Fibroblast of villous mesenchyme (primary cell): Measurements from ENCODE around the gene SERHL2. TPM values are rescaled to one million over a fixed set of nuclear protein-coding genes. Genes with fewer than 3 reads are reported as not detected.
"Not testable (repeated sequence)": the region's sequence is repeated elsewhere in the genome, so short reads cannot be mapped to it uniquely, and the experiment has no call there.

Experiments
- DNase-seq: peaks from one replicate; pipeline ENCODE4 v3.0.0-alpha.2; 2010; ENCODE audit warnings: low read depth
- H3K4me3 ChIP-seq: 2 replicates; pipeline ENCODE4 v1.5.1; 2011; ENCODE audit warnings: low read depth, mild to moderate bottlenecking, low read length
- total RNA-seq: library from RNA; depleted of rRNA; stranded (reverse); fragments of >200 nt; gene quantifications from 2 replicates; pipeline ENCODE4 v1.2.3, GENCODE V29; 2012
- TF ChIP-seq, protein P1 (sequence below): IDR thresholded peaks from 2 replicates; pipeline ENCODE4 v1.5.1; 2012; ENCODE audit warnings: low read depth, mild to moderate bottlenecking, low read length; ENCODE audit not compliant: insufficient read depth

SERHL2 gene
- total RNA-seq, 1 donor, result 2.2 TPM

DNA sequence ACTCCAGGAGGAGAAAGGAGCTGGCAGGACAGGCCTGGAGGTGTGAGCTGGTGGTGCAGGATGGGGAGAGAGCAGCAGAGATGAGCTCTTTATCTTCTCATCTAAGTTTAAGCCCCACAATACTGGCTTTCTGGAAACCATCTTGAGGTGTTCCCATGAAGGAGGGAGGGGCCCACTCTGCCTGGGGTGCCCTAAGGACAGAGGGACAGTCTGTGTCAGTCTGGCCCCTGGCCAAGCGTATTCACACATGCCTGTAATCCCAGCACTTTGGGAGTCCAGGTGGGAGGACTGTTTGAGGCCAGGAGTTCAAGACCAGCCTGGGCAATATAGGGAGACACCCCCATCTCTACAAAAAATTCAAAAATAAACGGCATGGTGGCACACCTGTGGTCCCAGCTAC, 8.9 kb downstream of the SERHL2 start:
- TF ChIP-seq, protein P1, sequence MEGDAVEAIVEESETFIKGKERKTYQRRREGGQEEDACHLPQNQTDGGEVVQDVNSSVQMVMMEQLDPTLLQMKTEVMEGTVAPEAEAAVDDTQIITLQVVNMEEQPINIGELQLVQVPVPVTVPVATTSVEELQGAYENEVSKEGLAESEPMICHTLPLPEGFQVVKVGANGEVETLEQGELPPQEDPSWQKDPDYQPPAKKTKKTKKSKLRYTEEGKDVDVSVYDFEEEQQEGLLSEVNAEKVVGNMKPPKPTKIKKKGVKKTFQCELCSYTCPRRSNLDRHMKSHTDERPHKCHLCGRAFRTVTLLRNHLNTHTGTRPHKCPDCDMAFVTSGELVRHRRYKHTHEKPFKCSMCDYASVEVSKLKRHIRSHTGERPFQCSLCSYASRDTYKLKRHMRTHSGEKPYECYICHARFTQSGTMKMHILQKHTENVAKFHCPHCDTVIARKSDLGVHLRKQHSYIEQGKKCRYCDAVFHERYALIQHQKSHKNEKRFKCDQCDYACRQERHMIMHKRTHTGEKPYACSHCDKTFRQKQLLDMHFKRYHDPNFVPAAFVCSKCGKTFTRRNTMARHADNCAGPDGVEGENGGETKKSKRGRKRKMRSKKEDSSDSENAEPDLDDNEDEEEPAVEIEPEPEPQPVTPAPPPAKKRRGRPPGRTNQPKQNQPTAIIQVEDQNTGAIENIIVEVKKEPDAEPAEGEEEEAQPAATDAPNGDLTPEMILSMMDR, result no peak
- H3K4me3 ChIP-seq, result no peak overlapping the region
- no peak for DNase-seq

DNA sequence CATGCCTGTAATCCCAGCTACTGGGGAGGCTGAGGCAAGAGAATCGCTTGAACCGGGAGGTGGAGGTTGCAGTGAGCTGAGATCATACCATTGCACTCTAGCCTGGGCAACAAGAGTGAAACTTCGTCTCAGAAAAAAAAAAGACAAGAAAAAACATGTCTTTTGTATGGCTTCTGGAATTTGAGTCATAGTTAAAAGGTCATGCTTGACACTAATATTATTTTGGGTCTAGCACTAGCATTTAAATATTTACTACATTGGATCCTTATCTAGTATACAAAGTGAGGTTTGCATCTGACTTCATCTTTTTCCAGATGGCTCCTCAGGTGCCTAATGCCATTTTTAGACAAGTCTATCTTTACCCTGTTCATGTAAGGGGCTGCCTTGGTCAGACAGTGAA, 10.2 kb downstream of the SERHL2 start:
- not testable (repeated sequence) for DNase-seq, H3K4me3 ChIP-seq

DNA sequence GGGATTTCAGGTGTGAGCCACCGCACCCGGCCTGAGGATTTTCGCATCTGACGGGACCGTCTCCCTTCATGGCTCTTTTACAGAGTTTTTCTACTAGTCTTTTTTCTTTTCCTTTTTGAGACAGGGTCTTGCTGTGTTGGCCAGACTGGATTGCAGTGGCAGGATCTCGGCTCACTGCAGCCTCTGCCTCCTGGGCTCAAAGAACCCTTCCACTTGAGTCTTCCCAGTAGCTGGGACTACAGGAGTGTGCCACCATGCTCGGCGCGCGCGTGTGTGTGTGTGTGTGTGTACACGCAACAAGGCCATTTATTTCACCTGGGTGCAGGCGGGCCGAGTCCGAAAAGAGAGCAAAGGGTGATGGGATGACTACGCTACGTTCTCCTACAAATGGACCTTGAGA, 10.9 kb downstream of the SERHL2 start:
- no peak for DNase-seq
- TF ChIP-seq, protein P1, result no peak
- H3K4me3 ChIP-seq, result no peak overlapping the region

DNA sequence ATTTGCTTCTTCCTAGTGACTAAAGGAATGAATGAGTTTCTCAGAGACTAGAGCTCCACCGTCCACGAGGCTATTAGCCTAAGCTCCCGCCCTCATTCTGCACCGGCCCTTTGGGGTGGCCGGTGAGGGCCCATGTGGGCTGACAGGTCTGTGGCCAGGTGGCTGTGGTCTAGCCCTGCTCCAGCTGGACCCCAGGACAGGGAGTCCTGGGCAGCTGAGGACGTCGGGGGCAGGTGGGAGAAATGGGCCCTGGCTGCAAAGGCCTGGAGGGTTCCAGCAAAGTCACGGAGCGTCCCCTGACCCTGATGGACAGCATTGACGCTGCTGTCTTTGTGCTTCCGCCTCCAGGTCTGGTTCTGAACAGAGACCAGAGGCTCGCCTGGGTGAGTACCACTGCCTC, 12.2 kb downstream of the SERHL2 start:
- TF ChIP-seq, protein P1, result no peak
- DNase-seq, result no peak
- H3K4me3 ChIP-seq, result no peak overlapping the region

DNA sequence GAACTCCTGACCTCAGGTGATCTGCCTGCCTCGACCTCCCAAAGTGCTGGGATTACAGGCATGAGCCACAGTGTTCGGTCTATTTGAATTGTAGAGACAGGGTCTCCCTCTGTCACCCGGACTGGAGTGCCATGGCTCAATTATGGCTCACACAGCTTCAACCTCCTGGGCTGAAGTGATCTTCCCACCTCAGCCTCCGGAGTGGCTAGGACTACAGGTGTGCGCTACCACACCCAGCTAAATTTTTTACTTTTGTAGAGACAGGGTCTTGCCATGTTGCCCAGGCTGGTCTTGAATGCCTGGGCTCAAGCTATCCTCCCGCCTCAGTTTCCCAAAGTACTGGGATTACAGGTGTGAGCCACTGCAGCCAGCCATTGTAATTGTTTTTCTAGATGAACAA, 14.2 kb downstream of the SERHL2 start:
- DNase-seq, H3K4me3 ChIP-seq: not testable (repeated sequence)

DNA sequence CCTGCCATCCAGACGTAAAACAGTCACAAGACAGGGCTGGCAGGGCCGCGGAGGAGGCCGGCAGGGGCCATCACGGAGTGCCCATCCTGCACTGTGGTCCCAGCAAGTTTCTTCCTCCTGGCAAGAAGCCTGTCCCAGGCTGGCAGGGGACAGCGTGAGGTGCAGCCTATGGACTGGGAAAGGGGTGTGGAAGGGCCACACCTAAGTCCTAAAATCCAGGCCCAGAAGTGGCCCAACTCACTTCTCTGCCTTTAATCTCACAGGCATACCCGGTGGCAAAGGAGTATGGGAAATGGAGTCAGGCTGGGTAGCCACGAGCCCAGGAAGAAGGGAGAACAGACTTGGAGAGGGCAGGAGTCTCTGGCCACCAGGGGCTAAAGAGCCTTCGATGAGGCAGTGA, 16.8 kb downstream of the SERHL2 start:
- not testable (repeated sequence) for DNase-seq, H3K4me3 ChIP-seq

DNA sequence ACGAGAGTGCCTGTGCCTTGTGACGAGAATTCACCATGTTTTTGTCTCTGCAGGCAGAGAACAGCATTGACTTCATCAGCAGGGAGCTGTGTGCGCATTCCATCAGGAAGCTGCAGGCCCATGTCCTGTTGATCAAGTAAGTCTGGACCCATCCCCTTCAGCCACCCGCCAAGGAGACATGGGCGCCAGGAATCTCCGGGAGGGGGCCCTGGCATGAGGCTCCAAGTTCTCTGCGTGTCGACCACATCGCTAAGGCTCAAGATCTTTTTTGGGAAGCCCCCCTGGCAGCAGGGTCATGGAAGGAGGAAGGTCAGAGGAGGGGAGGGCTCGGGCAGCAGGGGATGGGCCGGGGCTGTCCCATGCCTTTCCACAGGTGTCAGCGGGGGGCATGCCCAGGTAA, 17.3 kb downstream of the SERHL2 start:
- DNase-seq, H3K4me3 ChIP-seq: not testable (repeated sequence)

DNA sequence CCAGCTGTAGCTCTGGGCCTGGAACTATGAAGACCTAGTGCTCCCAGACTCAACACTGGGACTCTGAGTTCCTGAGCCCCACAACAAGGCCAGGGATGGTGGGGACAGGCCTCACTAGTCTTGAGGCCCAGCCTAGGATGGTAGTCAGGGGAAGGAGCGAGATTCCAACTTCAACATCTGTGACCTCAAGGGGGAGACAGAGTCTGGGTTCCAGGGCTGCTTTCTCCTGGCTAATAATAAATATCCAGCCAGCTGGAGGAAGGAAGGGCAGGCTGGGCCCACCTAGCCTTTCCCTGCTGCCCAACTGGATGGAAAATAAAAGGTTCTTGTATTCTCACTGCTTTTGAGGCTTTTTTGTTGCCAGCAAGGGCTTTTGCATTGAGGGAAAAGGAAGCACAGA, 20.3 kb downstream of the SERHL2 start:
- not testable (repeated sequence) for H3K4me3 ChIP-seq, DNase-seq

DNA sequence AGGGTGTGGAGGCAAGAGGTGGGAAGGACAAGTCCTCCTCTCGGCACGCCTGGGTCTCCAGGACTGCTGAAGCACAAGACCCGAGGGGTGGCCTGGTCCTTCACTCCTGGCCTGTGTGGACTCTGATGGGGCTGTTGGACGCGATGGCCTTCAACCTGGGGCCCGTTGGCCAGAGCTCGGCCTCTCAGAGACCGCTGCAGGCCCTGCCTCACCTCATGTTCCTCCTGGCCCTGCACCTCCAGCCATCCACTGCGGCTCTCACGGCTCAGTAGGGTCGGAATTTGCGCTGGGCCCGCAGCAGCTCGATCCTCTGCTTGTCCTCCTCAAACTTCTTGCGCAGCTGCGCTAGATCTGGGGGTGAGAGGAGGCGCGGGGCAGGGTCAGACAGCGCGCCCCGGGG, 20.7 kb downstream of the SERHL2 start:
- H3K4me3 ChIP-seq, DNase-seq: not testable (repeated sequence)

DNA sequence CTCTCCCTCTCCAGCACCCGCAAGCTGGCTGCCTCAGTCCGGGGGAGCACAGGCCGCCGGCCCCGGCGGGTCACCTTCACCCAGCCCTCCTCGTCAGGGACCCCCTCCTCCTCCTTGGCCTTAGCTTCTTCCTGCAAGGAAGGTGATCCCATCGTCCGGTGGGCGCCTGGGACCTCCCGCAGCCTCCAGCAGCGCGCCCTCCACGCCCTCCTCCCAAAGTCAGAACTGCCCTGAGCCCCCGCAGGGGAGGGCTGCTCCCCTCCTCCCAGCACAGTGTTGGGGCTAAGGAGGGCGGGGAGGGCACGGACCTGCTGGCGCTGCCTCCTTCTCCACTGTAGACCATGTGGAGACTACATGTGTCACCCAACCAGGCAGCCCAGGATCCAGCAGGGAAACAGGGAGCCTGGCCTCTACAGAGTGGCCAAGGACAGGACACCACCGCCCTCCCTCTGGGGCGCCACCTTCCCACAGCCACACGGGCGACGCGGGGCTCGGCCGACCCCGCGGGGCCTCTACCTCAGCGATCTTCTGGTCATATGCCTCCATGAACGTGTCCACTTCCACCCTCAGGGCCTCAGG, 22.3 kb downstream of the SERHL2 start:
- not testable (repeated sequence) for H3K4me3 ChIP-seq, DNase-seq

DNA sequence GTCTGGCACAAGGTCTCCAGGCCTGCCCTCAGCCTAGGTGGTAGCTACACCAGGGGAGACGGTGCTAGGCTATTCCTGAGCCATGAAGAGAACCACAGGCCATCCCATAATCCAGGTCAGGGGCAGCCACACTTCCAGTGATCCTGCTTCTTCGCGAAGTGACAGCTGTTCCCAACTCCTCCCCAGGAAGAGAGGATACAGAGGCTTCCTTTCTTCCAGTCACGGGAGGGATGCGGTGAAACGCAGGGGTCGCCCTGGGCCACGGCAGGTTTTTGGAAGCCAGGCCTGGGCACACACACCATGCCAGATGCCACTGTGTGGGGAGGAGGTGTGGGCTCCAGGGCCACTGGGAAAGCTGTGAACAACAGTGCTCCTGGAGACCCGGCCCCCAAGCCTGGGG, 23.4 kb downstream of the SERHL2 start:
- not testable (repeated sequence) for H3K4me3 ChIP-seq, DNase-seq
